ENCODE measurements around the gene CALCOCO1. TPM values are rescaled to one million over a fixed set of nuclear protein-coding genes. Genes with fewer than 3 reads are reported as not detected.

Gene CALCOCO1
- total and polyA plus RNA-seq, 2 of the 8 experiments (the other 6 are each of a cell fraction or from before 2014, with no cell fraction given): 20.3 to 39.3 TPM

GRCh38 chr12:53733051-53733806 is 6.0 kb upstream of the CALCOCO1 start:
- Histone ChIP-seq H3K79me2 (ENCODE audit: control insufficient read depth in 1 of 2, insufficient read depth in 2 of 2, low read length in 2 of 2) (no peaks in the 10 kb centered on the region), H2BK12ac (ENCODE audit: low read depth, low read length) (no peak overlapping the region), H2BK20ac (ENCODE audit: low read length) (no peak overlapping the region), H3K23me2 (ENCODE audit: low read depth, low read length) (peaks cover 3% of the 10 kb centered on the region; the same call in 1 of the 2 replicates), H4K91ac (replicated peaks; ENCODE audit: insufficient read length, low read length) (no peak overlapping the region), H3K9ac (replicated peaks in 1 of 4; ENCODE audit: extremely low read depth in 1 of 4, low read depth in 3 of 4, low read length in 3 of 4) (no peak overlapping the region), H3K27me3 (replicated peaks in 1 of 4; ENCODE audit: control insufficient read depth in 3 of 4, extremely low read depth in 1 of 4, insufficient read depth in 3 of 4, low read length in 3 of 4) (peaks cover 10 to 30% (median 25%) of the 10 kb centered on the region in 4 experiments), H3K9me3 (ENCODE audit: insufficient read depth in 2 of 2, low read depth in 1 of 2, low read length in 1 of 2) (no peaks in the 10 kb centered on the region), H3K56ac (replicated peaks; ENCODE audit: insufficient read length, low read depth, low read length) (no peak overlapping the region), H2BK5ac (ENCODE audit: low read depth, low read length) (no peak overlapping the region), H4K20me1 (replicated peaks in 1 of 2; ENCODE audit: control insufficient read depth in 1 of 2, insufficient read depth in 2 of 2, low read length in 2 of 2) (no peaks in the 10 kb centered on the region), H3K18ac (ENCODE audit: extremely low read depth, low read length) (no peak overlapping the region), H3K36me3 (ENCODE audit: control insufficient read depth in 2 of 4, insufficient read depth in 4 of 4, low read length in 3 of 4) (no peaks in the 10 kb centered on the region), H2AK5ac (ENCODE audit: low read depth, low read length) (no peak overlapping the region), H3K4me2 (ENCODE audit: insufficient read depth in 1 of 2, low read depth in 2 of 2, low read length in 2 of 2) (no peak overlapping the region), H4K8ac (ENCODE audit: extremely low read depth, insufficient read depth, low read length) (no peak overlapping the region), H2AFZ (ENCODE audit: low read length) (no peak overlapping the region), H2BK15ac (ENCODE audit: low read length) (no peak overlapping the region), H3K79me1 (ENCODE audit: low read depth, low read length) (no peaks in the 10 kb centered on the region), H3K4me1 (replicated peaks in 1 of 4; ENCODE audit: control insufficient read depth in 3 of 4, insufficient read depth in 4 of 4, low read length in 3 of 4) (peaks cover 0 to under 1% (median 0%) of the 10 kb centered on the region in 4 experiments; a peak in 4 of 7 replicates), H4K5ac (ENCODE audit: insufficient read length, low read depth, low read length) (no peak overlapping the region), H2BK120ac (replicated peaks; ENCODE audit: low read depth, low read length) (no peak overlapping the region), H3K27ac (ENCODE audit: low read depth, low read length) (no peak overlapping the region), H3K4me3 (ENCODE audit: extremely low read depth in 1 of 4, insufficient read depth in 2 of 4, low read depth in 3 of 4, low read length in 4 of 4) (no peak overlapping the region), H3K23ac (ENCODE audit: insufficient read length) (no peak overlapping the region), H3K14ac (ENCODE audit: insufficient read length) (no peak overlapping the region), H3K4ac (replicated peaks; ENCODE audit: insufficient read length, low read depth, low read length) (no peak overlapping the region)
- WGBS, 2 experiments (ENCODE audit: extremely low coverage in 1 of 2, insufficient coverage in 1 of 2, insufficient read length in 1 of 2, insufficient replicate concordance in 2 of 2, low coverage in 1 of 2, low lambda C conversion rate in 2 of 2, missing lambda C conversion rate in 1 of 2): 93% methylated on average over 2 of the region's 2 CpGs; no CpG with 5 or more reads in 1 of the 2 experiments
- CTCF ChIA-PET (ENCODE audit: partially characterized antibody): interaction anchor here (0.9 to 21.0 kb wide), 8 partner anchors 11 to 33 kb away, joined by 4 to 531 read pairs (median 4); no protein-coding TSS in a partner anchor
- DNase-seq (ENCODE audit: low read depth in 1 of 2, low spot score in 2 of 2): no peak
- FAIRE-seq: no peak
- POLR2A ChIA-PET (ENCODE audit: partially characterized antibody): interaction anchor here (1.0 to 1.7 kb wide), 3 partner anchors 9 to 58 kb away, joined by 4 to 6 read pairs (median 4); partner anchors contain the start of gene ATP5MC2
- TF ChIP-seq POLR2A (IDR thresholded peaks at IDR 0.05; ENCODE audit: control extremely low read depth in 1 of 2, low read depth in 2 of 2, low read length in 2 of 2): no peak
- no peak for TF ChIP-seq ASH2L (IDR thresholded peaks at IDR 0.05; ENCODE audit: low read length)
- no peak for TF ChIP-seq RAD21 (IDR thresholded peaks at IDR 0.05 in 1 of 2, conservative IDR thresholded peaks at IDR 0.05 in 1 of 2; ENCODE audit: low read depth in 2 of 2, low read length in 2 of 2)
- no peak for TF ChIP-seq PHF8 (conservative IDR thresholded peaks at IDR 0.05; ENCODE audit: low read depth, low read length)
- TF ChIP-seq SUZ12 (IDR thresholded peaks at IDR 0.05; ENCODE audit: low read length): no peak
- no peak for TF ChIP-seq MAX (IDR thresholded peaks at IDR 0.05)
- no peak for TF ChIP-seq TCF12 (IDR thresholded peaks at IDR 0.05; ENCODE audit: low read depth, low read length)
- no peak for TF ChIP-seq CEBPB (IDR thresholded peaks at IDR 0.05; ENCODE audit: low read depth, low read length)
- no peak for TF ChIP-seq BCL11A (IDR thresholded peaks at IDR 0.05; ENCODE audit: low read depth in 2 of 2, low read length in 2 of 2)
- TF ChIP-seq EZH2 (IDR thresholded peaks at IDR 0.05; ENCODE audit: low read depth, low read length, severe bottlenecking): no peak
- no peak for TF ChIP-seq GTF2F1 (IDR thresholded peaks at IDR 0.05; ENCODE audit: borderline replicate concordance, low read depth, low read length)
- TF ChIP-seq KDM1A (IDR thresholded peaks at IDR 0.05; ENCODE audit: borderline replicate concordance, low read length): no peak
